ENCODE results near the gene TNFSF8.

DNA sequence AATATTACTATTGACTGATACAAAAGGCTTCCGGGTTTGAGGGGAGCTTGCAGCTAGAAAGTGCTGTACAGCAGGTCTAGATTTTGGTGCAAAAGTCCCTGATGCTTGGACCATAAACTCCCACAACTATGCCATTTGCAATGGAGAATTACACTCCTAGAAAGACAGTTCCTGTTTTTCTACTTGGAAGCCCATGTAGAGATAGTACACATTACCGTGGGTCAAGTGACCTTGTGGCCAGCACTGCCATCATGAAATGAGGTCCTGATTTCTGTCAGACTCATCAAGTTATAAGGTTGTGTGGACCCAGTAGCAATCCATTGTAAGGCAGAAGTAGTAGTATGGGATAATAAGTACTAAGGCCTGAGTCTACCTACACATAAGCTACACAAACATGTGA lies 42.8 kb upstream of the TNFSF8 start:
- TF ChIP-seq TAF1 (IDR thresholded peaks at IDR 0.05; ENCODE audit: low read depth, low read length): no peak
- TF ChIP-seq POLR2AphosphoS5 (IDR thresholded peaks at IDR 0.05; ENCODE audit: low read depth, low read length): no peak

Measured in GM12891 (cell line).